HUES6 (cell line): Measurements from ENCODE around the gene CFAP99.
A peak's percentile ranks its signal among the peaks of the same experiment; 100 is the strongest.

Source experiments
- H3K27ac ChIP-seq: 2 replicates; pipeline ENCODE4 v1.7.0; 2013; ENCODE audit warnings: low read depth, mild to moderate bottlenecking, low read length, inconsistent platforms
- H3K27me3 ChIP-seq: 2 replicates; pipeline ENCODE4 v1.6.1; 2013; ENCODE audit warnings: low read length; ENCODE audit not compliant: control insufficient read depth, insufficient read depth
- H3K36me3 ChIP-seq: 2 replicates; pipeline ENCODE4 v1.6.1; 2013; ENCODE audit warnings: low read length; ENCODE audit not compliant: control insufficient read depth, insufficient read depth
- H3K4me1 ChIP-seq: 2 replicates; pipeline ENCODE4 v1.6.1; 2013; ENCODE audit warnings: low read length; ENCODE audit not compliant: control insufficient read depth, insufficient read depth
- H3K4me3 ChIP-seq: 2 replicates; pipeline ENCODE4 v1.5.1; 2013; ENCODE audit warnings: low read depth, low read length
- H3K9ac ChIP-seq: one replicate; pipeline ENCODE4 v1.6.1; 2013; ENCODE audit warnings: mild to moderate bottlenecking, low read length
- H3K9me3 ChIP-seq: 2 replicates; pipeline ENCODE4 v1.6.1; 2013; ENCODE audit warnings: low read depth, low read length; ENCODE audit not compliant: control insufficient read depth, insufficient read depth

Gene CFAP99

GRCh38 chr4:2451036-2451520, 32.3 kb downstream of the CFAP99 start:
- Histone ChIP-seq H3K27me3 (no peaks in the 10 kb centered on the region; the same call in 1 of the 2 replicates), H3K27ac (no peak overlapping the region), H3K36me3 (no peaks in the 10 kb centered on the region), H3K9ac (no peak overlapping the region), H3K4me3 (no peak overlapping the region), H3K4me1 (no peaks in the 10 kb centered on the region), H3K9me3 (no peaks in the 10 kb centered on the region)

DNA sequence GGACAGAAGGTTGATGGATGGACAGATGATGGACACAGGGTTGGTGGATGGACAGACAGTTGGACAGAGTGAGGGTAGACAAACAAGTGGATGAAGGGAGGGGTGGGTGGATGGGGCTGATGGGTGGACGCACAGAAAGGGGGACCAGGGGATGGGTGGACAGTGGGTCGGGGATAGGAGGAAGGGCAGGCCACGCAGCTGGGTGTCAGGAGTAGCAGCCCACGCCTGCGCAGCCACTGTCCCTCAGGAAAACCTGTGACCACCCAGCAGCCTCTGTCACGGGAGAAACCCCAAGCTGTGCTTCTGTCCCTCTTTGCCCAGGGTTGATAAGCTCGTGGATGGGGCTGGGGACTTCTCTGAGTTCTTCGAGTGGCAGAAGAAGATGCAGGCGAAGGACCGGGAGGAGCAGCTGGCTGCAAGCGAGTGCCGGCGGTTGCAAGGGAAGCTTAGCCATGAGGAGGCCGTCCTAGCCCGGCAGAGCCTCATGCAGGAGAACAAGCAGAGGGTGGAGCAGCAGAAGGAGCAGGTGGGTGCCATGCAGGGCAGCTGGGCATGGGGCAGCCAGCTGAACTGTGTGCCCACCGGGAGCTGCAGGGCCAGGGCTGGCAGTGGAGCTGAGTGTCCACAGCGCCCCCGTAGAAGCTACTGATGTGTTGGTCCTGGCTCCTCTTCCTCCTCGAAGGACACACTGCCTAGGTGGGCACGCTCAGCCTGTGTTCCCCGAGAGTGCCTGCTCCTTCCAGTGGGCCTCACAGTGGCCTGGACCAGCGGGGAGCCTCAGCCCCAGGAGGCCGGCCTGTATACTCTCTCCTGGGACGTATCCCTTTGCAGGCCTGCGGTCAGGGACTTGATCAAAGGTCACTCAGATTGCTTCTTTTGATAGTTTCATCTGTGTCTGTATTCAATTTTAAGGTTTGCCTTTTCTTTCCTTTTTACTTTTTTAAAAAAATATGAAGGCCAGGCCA, 33.3 kb downstream of the CFAP99 start:
- Histone ChIP-seq H3K27ac (no peak overlapping the region), H3K9ac (no peak overlapping the region), H3K27me3 (no peaks in the 10 kb centered on the region; the same call in 1 of the 2 replicates), H3K4me1 (no peaks in the 10 kb centered on the region), H3K36me3 (no peaks in the 10 kb centered on the region), H3K4me3 (no peak overlapping the region), H3K9me3 (no peaks in the 10 kb centered on the region)

DNA sequence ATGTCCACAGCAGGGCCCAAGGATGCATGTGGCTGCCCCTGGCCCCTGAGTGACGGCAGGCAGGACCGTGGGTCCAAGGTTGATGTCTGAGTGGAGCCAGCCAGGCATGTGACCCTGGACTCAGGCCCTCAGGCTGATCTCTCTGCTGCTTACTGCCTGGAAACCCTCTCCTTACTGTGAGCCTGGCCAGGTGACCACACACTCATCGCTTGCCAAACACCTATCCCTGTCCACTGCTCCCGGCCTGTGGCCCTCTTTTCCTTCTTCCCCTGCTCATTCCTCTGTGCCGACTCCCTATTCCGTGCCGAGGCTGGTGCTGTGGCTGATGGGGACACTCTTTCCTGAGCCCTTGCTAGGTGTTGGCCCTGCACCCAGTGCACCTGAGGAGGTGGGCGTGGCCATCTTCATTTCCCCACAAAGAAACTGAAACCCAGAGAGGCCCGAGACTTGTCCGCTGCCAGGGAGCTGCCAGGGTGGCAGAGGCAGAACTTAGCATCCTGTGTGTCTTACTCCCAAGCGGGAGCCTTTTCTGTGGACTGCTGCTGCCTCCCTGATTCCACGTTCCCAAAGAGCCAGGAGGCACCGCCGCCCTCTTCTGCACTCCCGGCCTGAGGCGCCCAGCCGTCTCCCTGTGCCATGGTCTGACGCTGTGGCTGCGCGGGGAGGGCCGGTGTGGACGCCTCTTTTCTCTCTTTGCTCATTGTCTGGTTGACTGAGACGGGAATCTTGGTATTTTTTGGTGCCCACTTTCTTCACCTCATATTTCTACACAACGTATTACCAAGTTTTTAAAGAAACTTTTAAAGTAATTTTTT, 38.9 kb downstream of the CFAP99 start:
- H3K27ac ChIP-seq, result no peak overlapping the region
- H3K27me3 ChIP-seq, result peaks cover 22% of the 10 kb centered on the region
- H3K36me3 ChIP-seq, result no peaks in the 10 kb centered on the region
- no peak overlapping the region for H3K4me3 ChIP-seq
- H3K9me3 ChIP-seq, result no peaks in the 10 kb centered on the region
- H3K4me1 ChIP-seq, result peaks cover 3% of the 10 kb centered on the region; the same call in 1 of the 2 replicates
- no peak overlapping the region for H3K9ac ChIP-seq

DNA sequence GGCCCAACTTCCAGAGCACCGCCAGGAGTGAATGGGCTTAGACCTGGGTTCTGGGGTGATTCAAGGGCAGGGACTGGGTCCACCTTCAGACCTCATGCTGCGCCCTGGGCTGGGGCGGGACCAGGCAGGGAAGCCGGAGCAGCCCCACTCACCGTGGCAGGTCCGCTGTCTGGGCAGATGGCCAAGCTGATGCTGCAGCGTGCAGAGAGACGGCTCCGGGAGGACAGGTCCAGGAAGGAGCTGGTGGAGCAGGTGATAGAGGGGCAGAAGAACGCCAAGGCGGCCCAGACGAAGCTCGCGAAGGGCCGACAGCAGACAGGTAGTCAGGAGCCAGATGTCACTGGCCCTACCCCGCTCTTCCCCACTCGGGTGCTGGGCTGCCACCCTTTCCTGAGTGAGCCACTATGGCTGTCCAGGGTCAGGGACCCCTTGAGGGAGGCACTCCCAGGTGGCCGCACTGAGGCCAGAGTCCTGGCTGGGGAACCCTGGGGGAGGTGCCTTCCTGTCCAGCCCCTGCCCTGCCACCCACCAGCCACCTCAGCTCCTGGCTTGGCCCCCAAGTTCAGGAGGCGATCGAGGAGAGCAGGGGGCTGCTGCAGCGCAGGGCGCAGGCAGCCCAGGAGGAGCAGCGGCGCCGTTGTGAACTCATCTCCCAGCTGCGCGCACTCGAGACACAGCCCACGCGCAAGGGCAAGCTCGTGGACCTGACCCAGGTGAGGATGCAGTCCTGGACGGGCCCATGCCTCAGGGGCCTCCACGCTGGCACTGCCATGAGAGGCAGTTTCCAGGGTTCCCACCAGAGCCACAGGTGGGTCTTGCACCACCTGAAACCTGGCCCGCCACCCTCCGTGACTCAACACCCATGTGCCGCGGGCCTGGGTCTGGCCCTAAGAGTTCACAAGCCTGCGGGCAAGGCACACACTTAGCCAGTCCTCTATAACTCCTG, 40.1 kb downstream of the CFAP99 start:
- no peak overlapping the region for H3K27ac ChIP-seq
- peaks cover 8% of the 10 kb centered on the region for H3K4me1 ChIP-seq
- H3K9me3 ChIP-seq, result no peaks in the 10 kb centered on the region

GRCh38 chr4:2459589-2460349, 41.0 kb downstream of the CFAP99 start:
- H3K9me3 ChIP-seq, result no peaks in the 10 kb centered on the region
- H3K9ac ChIP-seq, result no peak overlapping the region
- H3K27me3 ChIP-seq, result peaks cover 33% of the 10 kb centered on the region
- no peaks in the 10 kb centered on the region for H3K36me3 ChIP-seq
- no peak overlapping the region for H3K4me3 ChIP-seq
- H3K4me1 ChIP-seq, result peaks cover 8% of the 10 kb centered on the region
- no peak overlapping the region for H3K27ac ChIP-seq

More for the DNA sequence above, 40.1 kb downstream of the CFAP99 start:
- Histone ChIP-seq H3K36me3 (no peaks in the 10 kb centered on the region), H3K27me3 (peaks cover 32% of the 10 kb centered on the region), H3K4me3 (no peak overlapping the region), H3K9ac (no peak overlapping the region)

GRCh38 chr4:2461246-2461960, 42.6 kb downstream of the CFAP99 start:
- no peaks in the 10 kb centered on the region for H3K9me3 ChIP-seq
- peaks cover 33% of the 10 kb centered on the region for H3K27me3 ChIP-seq
- H3K4me1 ChIP-seq, result peaks cover 8% of the 10 kb centered on the region
- no peak overlapping the region for H3K4me3 ChIP-seq
- no peak overlapping the region for H3K27ac ChIP-seq
- H3K9ac ChIP-seq, result no peak overlapping the region
- no peaks in the 10 kb centered on the region for H3K36me3 ChIP-seq

DNA sequence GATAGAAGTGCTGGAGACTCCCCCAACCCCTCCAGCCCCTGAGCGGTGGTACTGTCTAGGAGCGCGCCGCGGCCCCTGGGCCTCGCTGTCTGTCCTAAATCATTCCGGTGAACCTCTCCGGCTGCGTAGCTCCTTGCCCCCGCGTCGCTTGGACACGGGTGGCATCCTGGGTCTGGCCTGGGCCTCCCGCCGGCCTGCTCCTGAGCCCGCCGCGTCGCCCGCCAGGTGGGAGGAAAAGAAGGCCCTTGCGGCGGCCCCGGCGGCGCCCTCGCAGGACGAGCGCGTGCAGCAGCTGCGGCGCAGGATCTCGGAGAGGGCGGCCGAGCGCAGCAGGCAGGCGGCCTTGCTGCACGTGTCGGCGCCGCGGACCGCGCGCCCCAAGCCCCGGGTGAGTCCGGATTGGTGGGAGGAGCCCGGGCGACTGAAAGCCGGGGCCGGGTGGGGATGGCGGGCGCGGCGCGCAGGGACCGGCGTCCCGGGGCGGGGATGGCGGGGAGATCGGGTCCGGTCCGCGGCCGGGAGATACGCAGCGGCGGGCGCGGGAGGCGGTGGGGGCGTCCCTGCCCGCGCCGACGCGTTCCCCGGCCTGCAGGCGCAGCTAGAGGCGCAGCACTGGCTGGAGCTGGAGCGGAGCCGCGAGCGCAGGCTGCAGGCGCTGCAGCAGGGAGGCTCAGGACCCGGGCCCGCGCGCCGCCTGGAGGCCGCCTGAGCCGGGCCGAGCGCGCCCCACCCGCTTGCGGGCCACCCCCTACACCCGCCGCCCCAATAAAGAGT, 43.6 kb downstream of the CFAP99 start:
- Histone ChIP-seq H3K27ac (no peak overlapping the region), H3K27me3 (peaks cover 33% of the 10 kb centered on the region), H3K4me3 (peak overlapping the region; percentile 56), H3K9me3 (no peaks in the 10 kb centered on the region), H3K4me1 (peaks cover 8% of the 10 kb centered on the region), H3K9ac (peak overlapping the region; percentile 17), H3K36me3 (no peaks in the 10 kb centered on the region)

DNA sequence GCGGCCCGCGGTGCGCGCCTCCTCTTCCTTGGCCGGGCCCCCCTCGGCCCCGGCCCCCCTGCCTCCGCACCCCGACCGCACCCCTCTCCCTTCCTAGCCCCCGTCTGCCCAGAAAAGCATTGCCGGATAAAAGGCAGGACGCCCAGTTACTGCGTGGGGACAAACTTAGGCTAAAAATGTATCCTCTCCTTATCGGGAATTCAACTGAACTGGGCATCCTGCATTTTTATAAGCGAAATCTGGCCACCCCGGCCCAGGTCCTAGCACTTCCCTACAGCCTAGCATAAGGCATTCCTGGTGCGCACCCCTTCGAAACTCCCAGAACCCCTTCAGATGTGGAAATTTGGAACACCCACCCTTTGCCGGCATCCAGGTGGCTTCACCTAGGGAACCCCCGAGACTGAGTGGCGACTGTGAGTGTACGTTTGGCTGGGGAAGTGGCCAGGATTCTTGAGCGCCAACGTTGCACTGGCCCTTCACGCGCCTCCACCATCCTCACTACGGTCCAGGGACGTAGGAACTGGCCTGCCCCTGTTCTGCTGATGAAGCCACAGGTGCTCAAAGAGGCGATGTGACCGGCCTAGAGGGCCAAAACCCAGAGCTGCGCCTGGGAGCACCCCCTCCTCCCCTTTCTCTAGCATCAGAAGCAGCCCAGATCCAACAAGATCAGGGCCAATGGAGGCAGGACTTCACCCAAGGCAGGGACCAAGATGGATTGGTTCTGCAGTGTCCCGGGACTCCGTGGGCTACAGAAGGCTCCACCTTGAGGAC, 44.4 kb downstream of the CFAP99 start:
- Histone ChIP-seq H3K4me3 (peak overlapping the region; percentile 56), H3K9me3 (no peaks in the 10 kb centered on the region), H3K27me3 (peaks cover 33% of the 10 kb centered on the region), H3K36me3 (no peaks in the 10 kb centered on the region), H3K27ac (no peak overlapping the region), H3K4me1 (peaks cover 5% of the 10 kb centered on the region; the same call in 1 of the 2 replicates), H3K9ac (no peak overlapping the region)
